Activated T-cell treated with anti-CD3 and anti-CD28 coated beads for 24 hours (primary cell): Measurements from ENCODE around the gene KIF5C.
A peak's percentile ranks its signal among the peaks of the same experiment; 100 is the strongest.
"Not testable (repeated sequence)": the region's sequence is repeated elsewhere in the genome, so short reads cannot be mapped to it uniquely, and the experiment has no call there.

Experiments
- DNase-seq: peaks from one replicate; pipeline ENCODE4 v3.0.0-alpha.2; 2020; ENCODE audit warnings: low read depth

The KIF5C gene

DNA sequence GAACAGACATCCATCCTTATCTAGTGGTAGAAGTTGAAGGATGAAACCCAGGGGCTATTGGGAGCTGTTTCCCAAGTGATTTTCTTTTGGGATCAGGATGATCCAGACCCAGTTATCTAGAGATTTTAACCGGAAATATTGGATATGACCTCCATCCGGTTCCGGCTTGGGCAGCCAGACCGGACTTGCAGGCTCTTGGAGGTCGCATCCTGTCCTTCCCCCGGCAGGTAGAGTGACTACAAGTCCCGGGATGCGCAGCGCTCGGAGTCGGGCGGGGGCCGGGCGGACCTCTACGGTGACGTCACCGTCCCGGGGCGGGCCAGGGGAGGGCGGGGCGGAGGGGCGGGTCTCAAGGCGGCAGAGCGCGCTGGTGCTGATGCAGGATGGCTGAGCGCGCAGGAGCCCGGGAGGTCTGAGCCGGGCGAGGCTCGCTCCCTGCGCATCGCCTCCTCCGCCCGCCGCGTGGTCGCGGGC lies at the start of gene KIF5C:
Gene KIF5C, plus strand, starts transcription at position 360 of the 474 bp plus-strand sequence. CDS start 391 bp downstream, outside the sequence.
- peak; percentile 87 for DNase-seq

DNA sequence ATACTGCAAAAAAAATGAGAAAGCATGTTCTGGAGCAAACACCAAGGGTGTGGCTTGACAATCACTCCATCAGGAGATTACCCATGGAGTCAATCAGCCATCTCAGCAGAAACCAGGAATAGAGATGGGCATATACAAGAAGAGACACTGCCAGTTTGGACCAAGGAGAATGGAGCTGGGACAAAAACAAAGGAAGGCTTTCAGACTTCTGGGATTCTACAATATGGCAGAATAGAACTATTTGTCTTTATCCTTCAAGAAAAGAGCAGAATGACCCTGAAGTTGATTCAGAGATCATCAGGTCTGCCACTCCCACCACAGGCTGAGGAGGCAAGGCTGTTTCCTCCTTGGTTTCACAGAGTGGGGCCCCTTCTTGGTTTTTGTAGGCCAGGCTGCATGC lies 48.2 kb upstream of the KIF5C start:
- DNase-seq = no peak

- DNase-seq = no peak
Measured at GRCh38 chr2:148828941-148829340, 46.1 kb upstream of the KIF5C start.

DNA sequence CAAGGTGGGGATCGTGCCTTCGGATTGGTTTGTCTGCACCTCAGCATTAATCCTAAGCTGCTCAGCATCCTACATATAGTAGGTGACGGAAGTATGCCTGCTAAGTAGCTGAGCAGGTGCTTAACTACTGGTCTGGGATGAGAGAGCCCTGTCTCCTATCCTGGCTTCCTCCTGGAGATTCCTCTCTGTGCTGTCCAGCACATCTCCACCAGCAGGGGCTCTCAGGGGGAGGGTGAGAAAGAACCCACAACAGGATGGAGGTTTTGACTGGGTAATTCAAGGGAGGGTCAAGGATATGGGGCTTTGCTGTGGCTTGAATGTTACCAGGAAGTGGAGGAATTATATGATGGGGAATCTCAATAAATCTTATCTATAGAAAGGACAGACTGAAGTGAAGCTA lies 45.4 kb upstream of the KIF5C start:
- DNase-seq = no peak

- DNase-seq = no peak
Measured at GRCh38 chr2:148832637-148833036, 42.4 kb upstream of the KIF5C start.

- no peak for DNase-seq
Measured at GRCh38 chr2:148842050-148842449, 33.0 kb upstream of the KIF5C start.

DNA sequence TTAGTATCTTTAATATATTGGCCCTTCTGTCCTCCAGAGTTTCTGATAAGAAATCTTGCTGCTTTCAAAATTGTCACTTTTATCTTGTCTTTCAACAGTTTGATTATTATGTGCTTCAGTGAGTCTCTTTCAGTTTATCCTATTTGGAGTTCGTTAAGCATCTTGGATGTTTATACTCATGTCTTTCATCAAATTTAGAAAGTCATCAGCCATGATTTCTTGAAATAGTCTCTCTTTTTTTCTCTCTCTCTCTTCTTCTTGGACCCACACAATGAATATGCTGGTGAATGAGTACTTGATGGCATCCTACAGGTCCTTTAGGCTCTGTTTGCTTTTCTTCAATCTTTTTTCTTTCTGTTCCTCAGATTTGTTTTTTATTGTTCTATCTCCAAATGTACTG lies 26.9 kb upstream of the KIF5C start:
- DNase-seq = no peak

GRCh38 chr2:148853458-148853857 lies 21.6 kb upstream of the KIF5C start:
- no peak for DNase-seq

DNA sequence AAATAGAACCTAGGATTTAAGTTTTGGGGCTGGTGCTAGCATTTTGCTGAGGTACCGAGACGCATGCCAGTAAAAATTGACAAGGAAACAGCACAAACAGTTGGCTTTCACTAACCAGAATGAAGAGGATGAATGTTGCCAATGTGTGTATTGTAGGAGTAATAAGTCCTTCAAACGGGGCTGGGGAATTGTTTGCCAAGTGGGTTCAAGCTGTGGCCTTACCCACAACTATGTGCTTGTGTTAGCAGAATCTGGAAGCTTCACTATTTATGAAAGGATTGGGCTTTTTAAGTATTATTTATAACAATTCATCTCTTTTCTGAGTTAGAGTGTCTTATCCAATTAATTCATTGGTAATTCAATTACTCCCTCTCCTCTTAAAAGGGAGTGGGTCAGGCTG lies 15.0 kb upstream of the KIF5C start:
- no peak for DNase-seq

GRCh38 chr2:148861367-148861766 lies 13.7 kb upstream of the KIF5C start:
- no peak for DNase-seq

DNA sequence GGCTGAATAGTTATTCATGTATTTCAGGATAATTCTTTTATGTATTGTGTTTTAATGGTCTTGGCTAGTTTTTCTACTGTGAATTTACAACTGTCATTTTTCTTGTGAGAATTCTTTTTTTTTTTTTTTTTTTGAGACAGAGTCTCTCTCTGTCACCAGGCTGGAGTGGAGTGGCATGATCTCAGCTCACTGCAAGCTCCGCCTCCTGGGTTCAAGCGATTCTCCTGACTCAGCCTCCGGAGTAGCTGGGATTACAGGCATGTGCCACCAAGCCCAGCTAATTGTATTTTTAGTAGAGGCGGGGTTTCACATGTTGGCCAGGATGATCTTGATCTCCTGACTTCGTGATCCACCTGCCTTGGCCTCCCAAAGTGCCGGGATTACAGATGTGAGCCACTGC lies 12.5 kb upstream of the KIF5C start:
- DNase-seq = not testable (repeated sequence)

- no peak for DNase-seq
Measured at GRCh38 chr2:148865512-148865911, 9.5 kb upstream of the KIF5C start.

DNA sequence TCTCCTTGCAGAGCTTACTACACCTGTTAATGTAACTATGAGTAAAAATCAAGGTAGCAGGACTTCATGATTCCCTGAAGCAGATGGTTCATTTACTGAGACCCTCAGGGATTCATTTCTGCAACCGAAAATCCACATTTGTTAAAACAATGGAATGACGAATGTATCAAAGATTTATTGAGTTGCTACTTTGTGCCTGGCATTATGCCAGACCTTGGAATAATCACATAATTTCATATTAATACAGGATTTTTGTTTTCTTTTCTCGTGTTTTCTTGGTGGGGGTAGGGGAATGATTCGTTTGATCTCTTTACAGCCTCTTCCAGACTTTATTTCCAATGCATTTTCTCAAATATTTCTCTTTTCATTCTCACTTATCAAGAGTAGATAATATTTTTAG lies 8.9 kb upstream of the KIF5C start:
- DNase-seq = no peak

- DNase-seq = no peak
Measured at GRCh38 chr2:148867079-148867769, 7.8 kb upstream of the KIF5C start.

GRCh38 chr2:148875387-148876051 lies 492 bp downstream of the KIF5C start:
- DNase-seq = no peak

- no peak for DNase-seq
Measured at GRCh38 chr2:148876202-148876594, 1.2 kb downstream of the KIF5C start.

- DNase-seq = peak; percentile 23
Measured at GRCh38 chr2:148876595-148877402, 1.8 kb downstream of the KIF5C start.

DNA sequence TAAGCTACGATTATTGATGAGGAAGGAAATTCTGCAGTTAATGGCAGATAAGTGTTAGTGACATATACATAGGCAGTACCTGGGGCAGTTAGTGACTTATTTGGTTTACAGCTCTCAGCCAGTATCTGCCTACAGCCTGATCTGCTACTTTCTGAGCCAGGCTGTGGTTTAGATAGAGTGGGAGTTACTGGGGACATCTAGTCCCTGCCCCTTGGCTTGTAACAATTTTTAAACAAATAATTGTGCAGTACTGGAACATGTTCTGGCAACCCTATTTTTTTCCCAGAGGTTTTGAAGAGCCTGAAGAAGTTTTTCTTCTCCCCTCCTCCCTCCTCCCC lies 2.3 kb downstream of the KIF5C start:
- no peak for DNase-seq

GRCh38 chr2:148880636-148881035 lies 5.6 kb downstream of the KIF5C start:
- DNase-seq = no peak

DNA sequence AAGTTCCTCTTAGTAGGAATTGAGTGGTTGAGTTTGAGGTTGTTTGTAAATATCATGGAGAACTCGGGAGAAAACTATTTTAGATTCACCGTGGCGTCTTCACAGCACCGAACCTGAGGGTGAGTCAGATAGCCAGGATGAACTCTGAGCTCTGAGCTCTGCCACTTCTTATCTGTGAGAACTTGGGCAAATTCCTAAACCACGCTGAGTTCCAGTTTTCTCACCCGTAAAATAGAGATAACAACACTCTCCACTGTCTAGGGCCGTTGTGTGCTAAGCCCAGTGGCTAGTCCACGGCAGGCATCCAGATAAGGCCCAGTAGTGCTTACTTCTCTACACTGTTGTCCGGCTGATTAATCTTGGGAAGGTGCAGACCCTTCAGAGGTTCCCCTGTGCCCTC lies 7.0 kb downstream of the KIF5C start:
- no peak for DNase-seq

DNA sequence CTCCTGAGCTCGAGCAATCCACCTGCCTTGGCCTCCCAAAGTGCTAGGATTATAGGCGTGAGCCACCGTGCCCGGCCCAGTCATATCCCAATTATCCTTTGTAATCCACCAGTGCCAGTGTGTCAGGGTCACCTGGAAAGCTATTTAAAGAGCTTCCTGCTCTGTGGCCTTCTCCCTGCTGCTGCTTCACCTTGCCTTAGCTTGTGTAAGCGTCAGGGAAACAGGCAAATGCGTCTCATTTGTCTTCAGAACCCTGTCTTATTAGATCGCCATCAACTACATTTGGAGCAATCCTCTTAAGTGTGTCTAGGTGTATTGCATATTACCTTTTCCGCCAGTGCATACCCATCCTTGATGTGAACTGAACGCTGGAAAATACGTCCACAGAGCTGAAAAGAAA lies 10.2 kb downstream of the KIF5C start:
- no peak for DNase-seq

DNA sequence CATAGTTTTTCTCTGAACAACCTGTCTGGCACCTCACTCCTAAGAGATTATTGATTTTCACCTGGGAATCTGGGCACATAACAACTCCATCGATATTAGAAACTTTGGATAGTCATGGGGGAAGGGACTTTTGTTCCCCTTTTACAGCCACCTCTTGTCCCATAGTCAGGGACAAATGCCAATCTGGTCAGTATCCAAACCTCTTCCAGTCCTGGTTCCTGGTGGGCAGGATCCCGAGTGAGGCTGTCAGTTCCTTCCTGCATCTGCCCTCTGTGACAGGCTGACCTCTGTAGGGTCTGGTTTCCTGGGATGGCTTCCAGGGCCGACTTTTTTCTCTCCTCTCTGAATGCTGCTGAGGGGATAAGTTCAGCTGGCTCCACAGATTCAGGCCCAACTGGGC lies 11.0 kb downstream of the KIF5C start:
- no peak for DNase-seq

GRCh38 chr2:148887350-148888002 lies 12.4 kb downstream of the KIF5C start:
- DNase-seq = no peak
